GM10847 (cell line): ENCODE results near the gene GORAB.

Experiments
- POLR2A ChIP-seq: IDR thresholded peaks from 2 replicates; pipeline ENCODE4 v1.6.1; 2011; ENCODE audit not compliant: insufficient read length; ENCODE audit errors: extremely low read depth

The GORAB gene

GRCh38 chr1:170531758-170532657, at the start of gene GORAB:
GORAB (plus strand) TSS chr1:170532166; CDS start chr1:170532224, 58 bp downstream.
- TF ChIP-seq POLR2A: peak; percentile 74

- TF ChIP-seq POLR2A: no peak
These were observed 48.9 kb upstream of the GORAB start for GRCh38 chr1:170483051-170483450.

GRCh38 chr1:170487503-170487902, 44.5 kb upstream of the GORAB start:
- TF ChIP-seq POLR2A: no peak

GRCh38 chr1:170491291-170491690, 40.7 kb upstream of the GORAB start:
- no peak for TF ChIP-seq POLR2A

- TF ChIP-seq POLR2A: no peak
These were observed 37.6 kb upstream of the GORAB start for GRCh38 chr1:170494369-170494768.

GRCh38 chr1:170495006-170495405, 37.0 kb upstream of the GORAB start:
- TF ChIP-seq POLR2A: no peak

GRCh38 chr1:170498876-170499275, 33.1 kb upstream of the GORAB start:
- no peak for TF ChIP-seq POLR2A

GRCh38 chr1:170503665-170504064, 28.3 kb upstream of the GORAB start:
- no peak for TF ChIP-seq POLR2A

GRCh38 chr1:170510163-170510562, 21.8 kb upstream of the GORAB start:
- TF ChIP-seq POLR2A: no peak

- no peak for TF ChIP-seq POLR2A
These were observed 20.9 kb upstream of the GORAB start for GRCh38 chr1:170511038-170511437.

GRCh38 chr1:170513138-170513537, 18.8 kb upstream of the GORAB start:
- no peak for TF ChIP-seq POLR2A

- TF ChIP-seq POLR2A: no peak
These were observed 13.7 kb upstream of the GORAB start for GRCh38 chr1:170518185-170518834.

GRCh38 chr1:170518965-170519364, 13.0 kb upstream of the GORAB start:
- no peak for TF ChIP-seq POLR2A

GRCh38 chr1:170520601-170521000, 11.4 kb upstream of the GORAB start:
- TF ChIP-seq POLR2A: no peak

GRCh38 chr1:170521818-170522217, 10.1 kb upstream of the GORAB start:
- no peak for TF ChIP-seq POLR2A

- no peak for TF ChIP-seq POLR2A
These were observed 801 bp upstream of the GORAB start for GRCh38 chr1:170530972-170531757.

GRCh38 chr1:170533298-170533697, 1.3 kb downstream of the GORAB start:
- TF ChIP-seq POLR2A: no peak
